PFSK-1 (cell line): ENCODE measurements around the gene PPP1R3D.

ENCODE experiments used
- FOXP2 ChIP-seq: optimal IDR thresholded peaks from 2 replicates; pipeline ENCODE3; 2011; ENCODE audit warnings: borderline replicate concordance, control low read depth, inconsistent platforms; ENCODE audit not compliant: insufficient read depth; ENCODE audit errors: extremely low read length, extremely low read depth
- POLR2AphosphoS5 ChIP-seq: IDR thresholded peaks from 2 replicates; pipeline ENCODE4 v1.6.1; 2012; ENCODE audit warnings: low read depth, mild to moderate bottlenecking, control low read depth, low read length, moderate library complexity
- SIN3A ChIP-seq: IDR thresholded peaks from 2 replicates; pipeline ENCODE4 v1.6.1; 2012; ENCODE audit warnings: mild to moderate bottlenecking, low read length, moderate library complexity, borderline replicate concordance; ENCODE audit not compliant: insufficient read depth
- TAF1 ChIP-seq: IDR thresholded peaks from 2 replicates; pipeline ENCODE4 v1.6.1; 2012; ENCODE audit warnings: low read length, control low read depth, borderline replicate concordance; ENCODE audit not compliant: insufficient read depth
- TF ChIP-seq, protein P1 (sequence below), 2 experiments: IDR thresholded peaks; 2 replicates each; pipeline versions ENCODE4 v1.6.1 to v1.8.0; 2011 to 2012; ENCODE audit warnings: low read depth in 2 of 2, low read length in 2 of 2, control low read depth in 1 of 2, inconsistent platforms in 1 of 2, mild to moderate bottlenecking in 1 of 2, moderate library complexity in 1 of 2; ENCODE audit not compliant: insufficient read depth in 1 of 2

Gene PPP1R3D

DNA sequence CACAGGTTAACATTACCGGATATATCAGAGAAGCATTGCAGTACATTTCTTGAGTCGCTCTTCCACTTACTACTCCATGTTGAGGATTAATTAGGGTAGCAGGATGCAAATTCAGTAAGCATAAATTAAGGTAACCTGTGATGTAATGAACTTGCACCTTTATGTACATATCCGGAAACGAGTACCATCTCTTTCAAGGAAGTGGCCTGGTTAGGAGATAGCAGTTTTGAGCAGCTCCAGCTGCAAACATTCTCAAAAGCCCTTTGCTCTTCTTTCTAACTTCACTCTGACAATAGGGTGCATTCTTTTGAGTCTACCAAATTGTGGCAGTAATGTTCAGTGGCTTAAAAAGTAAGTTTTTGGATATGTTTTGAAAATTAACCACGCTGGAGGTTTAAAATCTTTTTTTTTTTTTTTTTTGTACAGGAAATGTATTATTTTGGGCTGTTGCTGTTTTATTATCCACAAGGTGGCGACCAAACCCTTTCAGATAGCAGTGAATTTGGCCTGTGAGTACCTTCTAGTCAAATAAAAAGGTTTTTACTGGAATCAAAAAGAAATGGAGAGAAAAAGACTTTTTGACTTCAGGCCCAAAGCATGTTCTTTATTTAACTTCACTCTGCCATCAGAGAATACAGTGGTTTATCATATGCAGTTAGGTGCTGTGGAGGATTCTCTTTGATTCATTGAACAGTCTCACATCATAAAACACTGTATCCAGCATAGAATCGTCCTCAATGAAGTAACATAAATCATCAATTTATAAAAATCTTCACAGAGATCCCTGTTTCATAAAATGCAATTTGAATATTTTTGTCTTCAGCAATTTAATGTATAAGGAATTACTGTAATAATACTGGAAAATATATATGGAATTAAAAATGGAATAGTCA is 9.0 kb upstream of the PPP1R3D start:
- TF ChIP-seq, protein P1, sequence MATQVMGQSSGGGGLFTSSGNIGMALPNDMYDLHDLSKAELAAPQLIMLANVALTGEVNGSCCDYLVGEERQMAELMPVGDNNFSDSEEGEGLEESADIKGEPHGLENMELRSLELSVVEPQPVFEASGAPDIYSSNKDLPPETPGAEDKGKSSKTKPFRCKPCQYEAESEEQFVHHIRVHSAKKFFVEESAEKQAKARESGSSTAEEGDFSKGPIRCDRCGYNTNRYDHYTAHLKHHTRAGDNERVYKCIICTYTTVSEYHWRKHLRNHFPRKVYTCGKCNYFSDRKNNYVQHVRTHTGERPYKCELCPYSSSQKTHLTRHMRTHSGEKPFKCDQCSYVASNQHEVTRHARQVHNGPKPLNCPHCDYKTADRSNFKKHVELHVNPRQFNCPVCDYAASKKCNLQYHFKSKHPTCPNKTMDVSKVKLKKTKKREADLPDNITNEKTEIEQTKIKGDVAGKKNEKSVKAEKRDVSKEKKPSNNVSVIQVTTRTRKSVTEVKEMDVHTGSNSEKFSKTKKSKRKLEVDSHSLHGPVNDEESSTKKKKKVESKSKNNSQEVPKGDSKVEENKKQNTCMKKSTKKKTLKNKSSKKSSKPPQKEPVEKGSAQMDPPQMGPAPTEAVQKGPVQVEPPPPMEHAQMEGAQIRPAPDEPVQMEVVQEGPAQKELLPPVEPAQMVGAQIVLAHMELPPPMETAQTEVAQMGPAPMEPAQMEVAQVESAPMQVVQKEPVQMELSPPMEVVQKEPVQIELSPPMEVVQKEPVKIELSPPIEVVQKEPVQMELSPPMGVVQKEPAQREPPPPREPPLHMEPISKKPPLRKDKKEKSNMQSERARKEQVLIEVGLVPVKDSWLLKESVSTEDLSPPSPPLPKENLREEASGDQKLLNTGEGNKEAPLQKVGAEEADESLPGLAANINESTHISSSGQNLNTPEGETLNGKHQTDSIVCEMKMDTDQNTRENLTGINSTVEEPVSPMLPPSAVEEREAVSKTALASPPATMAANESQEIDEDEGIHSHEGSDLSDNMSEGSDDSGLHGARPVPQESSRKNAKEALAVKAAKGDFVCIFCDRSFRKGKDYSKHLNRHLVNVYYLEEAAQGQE (IDR thresholded peaks at IDR 0.05; ENCODE audit: insufficient read depth in 1 of 2, low read depth in 2 of 2, low read length in 2 of 2) = no peak
- no peak for TF ChIP-seq FOXP2
- no peak for TF ChIP-seq SIN3A
- no peak for TF ChIP-seq TAF1
- no peak for TF ChIP-seq POLR2AphosphoS5

DNA sequence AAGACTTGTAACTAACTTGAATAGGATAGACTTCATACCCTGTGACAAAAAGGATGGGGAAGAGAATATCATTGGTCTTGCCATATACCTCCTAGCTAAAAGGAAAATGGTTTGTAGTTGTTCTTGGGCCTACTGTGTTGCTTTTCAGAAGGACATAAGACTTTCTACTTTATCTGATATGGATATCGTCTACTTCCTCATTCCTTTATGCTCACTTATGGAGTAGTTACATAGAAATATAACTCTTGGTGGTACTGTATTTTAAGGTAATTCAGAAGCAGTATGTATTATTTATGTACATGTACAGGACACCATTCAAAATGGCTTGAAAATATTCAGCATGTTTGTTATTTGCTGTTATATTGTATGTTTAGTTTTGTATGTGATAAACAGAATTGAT is 8.1 kb upstream of the PPP1R3D start:
- TF ChIP-seq, protein P1 (IDR thresholded peaks at IDR 0.05; ENCODE audit: insufficient read depth in 1 of 2, low read depth in 2 of 2, low read length in 2 of 2) = no peak
- no peak for TF ChIP-seq SIN3A
- TF ChIP-seq FOXP2 = no peak
- no peak for TF ChIP-seq TAF1
- no peak for TF ChIP-seq POLR2AphosphoS5

DNA sequence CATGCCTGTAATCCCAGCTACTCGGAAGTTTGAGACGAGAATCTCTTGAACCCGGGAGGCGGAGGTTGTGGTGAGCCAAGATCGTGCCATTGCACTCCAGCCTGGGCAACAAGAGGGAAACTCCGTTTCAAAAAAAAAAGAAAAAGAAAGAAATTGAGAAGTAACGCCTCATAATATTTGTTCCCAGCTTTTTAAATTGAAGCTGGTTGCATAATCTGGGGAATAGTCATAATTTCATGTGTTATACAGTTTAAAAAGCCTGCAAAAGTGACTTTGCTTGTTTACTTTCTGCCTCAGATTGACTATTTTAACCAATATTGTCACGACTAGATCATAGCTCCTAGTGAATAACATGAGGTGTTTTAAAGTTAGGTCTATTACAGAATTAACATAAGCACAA is 7.3 kb upstream of the PPP1R3D start:
- no peak for TF ChIP-seq POLR2AphosphoS5
- no peak for TF ChIP-seq SIN3A
- TF ChIP-seq FOXP2 = no peak
- TF ChIP-seq, protein P1 (IDR thresholded peaks at IDR 0.05; ENCODE audit: insufficient read depth in 1 of 2, low read depth in 2 of 2, low read length in 2 of 2) = no peak
- TF ChIP-seq TAF1 = no peak

DNA sequence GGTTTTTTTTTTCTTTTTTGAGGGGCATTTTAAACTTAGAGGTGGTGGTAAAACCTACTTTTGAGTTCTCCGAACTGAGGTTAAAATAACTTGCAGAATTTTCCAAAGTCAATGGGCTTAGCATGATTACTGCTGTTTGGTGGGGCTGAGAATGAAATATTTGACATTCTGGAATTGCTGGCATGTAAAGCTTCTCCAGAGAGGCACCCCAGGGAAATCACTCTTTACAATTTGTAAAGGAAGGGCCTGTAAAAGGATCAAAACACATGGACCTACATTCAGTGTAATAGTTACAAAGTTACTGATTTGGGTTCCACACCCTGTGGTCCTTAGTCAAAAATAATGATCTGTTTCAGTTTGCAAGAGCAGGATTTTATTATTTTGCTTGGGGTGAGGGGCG is 5.6 kb upstream of the PPP1R3D start:
- TF ChIP-seq TAF1 (no peak), FOXP2 (no peak), POLR2AphosphoS5 (no peak), SIN3A (no peak)
- TF ChIP-seq, protein P1 (IDR thresholded peaks at IDR 0.05; ENCODE audit: insufficient read depth in 1 of 2, low read depth in 2 of 2, low read length in 2 of 2) = no peak
